ENCODE results near the gene UBL7. TPM values are rescaled to one million over a fixed set of nuclear protein-coding genes. Genes with fewer than 3 reads are reported as not detected.

Gene UBL7
- total RNA-seq, 1 experiment from 2014 or later = 47.5 TPM

- H3K23ac ChIP-seq (ENCODE audit: insufficient read length, low read depth, low read length) = no peak overlapping the region
- no peaks in the 10 kb centered on the region for H3K27me3 ChIP-seq (ENCODE audit: insufficient read depth, low read length)
- no peak overlapping the region for H2BK12ac ChIP-seq (ENCODE audit: insufficient read length, low read depth, low read length)
- no peak overlapping the region for H4K5ac ChIP-seq (ENCODE audit: insufficient read length, low read depth, low read length)
- Mint-ChIP-seq H3K27ac (peak overlapping the region in 1 of 3 experiments; percentile 5; a peak in 2 of 7 replicates), H3K27me3 (ENCODE audit: low read depth) (no peaks in the 10 kb centered on the region), H3K4me3 (no peak overlapping the region), H3K36me3 (ENCODE audit: insufficient read depth in 1 of 3, low read depth in 3 of 3) (peaks cover 6 to 15% (median 10%) of the 10 kb centered on the region in 3 experiments), H3K4me1 (peaks cover 3 to 11% of the 10 kb centered on the region in 2 experiments; a peak in 3 of 4 replicates), H3K9me3 (no peaks in the 10 kb centered on the region)
- H3K4ac ChIP-seq (ENCODE audit: low read depth, low read length) = no peak overlapping the region
- no peak overlapping the region for H3K18ac ChIP-seq (ENCODE audit: insufficient read length, low read depth, low read length)
- no peak overlapping the region for H2BK20ac ChIP-seq (ENCODE audit: low read depth, low read length, poor library complexity, severe bottlenecking)
- H4K8ac ChIP-seq (replicated peaks; ENCODE audit: insufficient read length, low read depth, low read length) = no peak overlapping the region
- no peak overlapping the region for H3K14ac ChIP-seq (ENCODE audit: insufficient read depth, low read length)
- H4K91ac ChIP-seq (ENCODE audit: insufficient read length, low read depth, low read length) = no peak overlapping the region
- no peak overlapping the region for H3K9ac ChIP-seq (ENCODE audit: extremely low read depth, insufficient read length, low read length)
- no peak overlapping the region for H3K56ac ChIP-seq (ENCODE audit: insufficient read length, low read depth, low read length)
- H2BK120ac ChIP-seq (ENCODE audit: low read depth, low read length, poor library complexity, severe bottlenecking) = no peak overlapping the region
- no CpG with 5 or more reads among the region's 19 CpGs for WGBS (ENCODE audit: extremely low coverage, insufficient read length, low lambda C conversion rate)
- no peaks in the 10 kb centered on the region for H3K79me1 ChIP-seq (ENCODE audit: insufficient read depth, low read depth, low read length, poor library complexity, severe bottlenecking)
- H2BK5ac ChIP-seq (ENCODE audit: insufficient read length, low read length) = no peak overlapping the region
- no peak overlapping the region for H2AFZ ChIP-seq (ENCODE audit: low read length)
- no peaks in the 10 kb centered on the region for H4K20me1 ChIP-seq (ENCODE audit: control insufficient read depth, insufficient read depth, insufficient read length)
- no peaks in the 10 kb centered on the region for H3K79me2 ChIP-seq (ENCODE audit: insufficient read depth, low read length)
- no peak overlapping the region for H3T11ph ChIP-seq (ENCODE audit: low read length)
- H2BK15ac ChIP-seq (ENCODE audit: low read depth, low read length) = no peak overlapping the region
- no peak overlapping the region for H3K27ac ChIP-seq (ENCODE audit: insufficient read length, low read depth, low read length)
- TF ChIP-seq CTCF (conservative IDR thresholded peaks at IDR 0.05) = no peak
- H3K4me2 ChIP-seq (ENCODE audit: insufficient read depth, insufficient read length, low read length) = no peak overlapping the region
- no peaks in the 10 kb centered on the region for H3K23me2 ChIP-seq (ENCODE audit: insufficient read length, low read depth, low read length, poor library complexity, severe bottlenecking)
- H3K9me3 ChIP-seq (ENCODE audit: control insufficient read depth, low read depth, low read length) = no peaks in the 10 kb centered on the region
- no peaks in the 10 kb centered on the region for H3K4me1 ChIP-seq (ENCODE audit: insufficient read depth, low read length)
- H2AK5ac ChIP-seq (ENCODE audit: insufficient read length, low read length) = no peak overlapping the region
- no peak for DNase-seq
These were observed 44.7 kb downstream of the UBL7 start for GRCh38 chr15:74415966-74416916.

Data from H9 (cell line).